Endodermal cell (in vitro differentiated cells): ENCODE results near the gene NYNRIN. TPM values are rescaled to one million over a fixed set of nuclear protein-coding genes. Genes with fewer than 3 reads are reported as not detected.

Experiments
- DNase-seq: peaks from one replicate; pipeline ENCODE4 v3.0.0-alpha.2; 2017
- H3K27ac ChIP-seq: 2 replicates; pipeline ENCODE4 v1.5.1; 2013; ENCODE audit warnings: mild to moderate bottlenecking, low read depth, low read length, moderate library complexity
- H3K27me3 ChIP-seq: 2 replicates; pipeline ENCODE4 v1.6.1; 2013; ENCODE audit warnings: mild to moderate bottlenecking, low read length, moderate library complexity; ENCODE audit not compliant: insufficient read depth, control insufficient read depth, poor library complexity, severe bottlenecking
- H3K36me3 ChIP-seq: 2 replicates; pipeline ENCODE4 v1.7.0; 2013; ENCODE audit warnings: mild to moderate bottlenecking, low read length, moderate library complexity; ENCODE audit not compliant: control insufficient read depth, insufficient read depth
- H3K4me1 ChIP-seq: one replicate; pipeline ENCODE4 v1.7.0; 2013; ENCODE audit warnings: low read length; ENCODE audit not compliant: control insufficient read depth, insufficient read depth
- H3K4me3 ChIP-seq: 2 replicates; pipeline ENCODE4 v1.5.1; 2013; ENCODE audit warnings: mild to moderate bottlenecking, low read length, moderate library complexity
- H3K9ac ChIP-seq: 2 replicates; pipeline ENCODE4 v1.6.1; 2013; ENCODE audit warnings: mild to moderate bottlenecking, low read length, moderate library complexity; ENCODE audit not compliant: poor library complexity, severe bottlenecking; ENCODE audit errors: extremely low read depth
- H3K9me3 ChIP-seq: 2 replicates; pipeline ENCODE4 v1.6.1; 2013; ENCODE audit warnings: mild to moderate bottlenecking, low read length, moderate library complexity; ENCODE audit not compliant: control insufficient read depth
- H3K27ac Mint-ChIP-seq: 2 replicates; pipeline ENCODE4 v1.8.0; 2020; ENCODE audit warnings: mixed read lengths
- H3K27me3 Mint-ChIP-seq: 2 replicates; pipeline ENCODE4 v1.8.0; 2021; ENCODE audit warnings: mild to moderate bottlenecking, mixed read lengths; ENCODE audit not compliant: insufficient read depth
- H3K36me3 Mint-ChIP-seq: 2 replicates; pipeline ENCODE4 v1.8.0; 2020; ENCODE audit warnings: low read depth, mixed read lengths
- H3K4me1 Mint-ChIP-seq: 2 replicates; pipeline ENCODE4 v1.8.0; 2020; ENCODE audit warnings: mixed read lengths
- H3K4me3 Mint-ChIP-seq: 2 replicates; pipeline ENCODE4 v1.8.0; 2020; ENCODE audit warnings: mild to moderate bottlenecking, moderate library complexity, mixed read lengths
- H3K9me3 Mint-ChIP-seq: 2 replicates; pipeline ENCODE4 v1.8.0; 2020; ENCODE audit warnings: mild to moderate bottlenecking, mixed read lengths
- WGBS, 2 experiments: methylation state at CpG; one replicate each; pipeline versions ENCODE4 v1.1.5 to v1.1.7; 2013; ENCODE audit warnings: missing lambda C conversion rate in 2 of 2, mixed read lengths in 1 of 2; ENCODE audit not compliant: insufficient coverage in 1 of 2, insufficient read length in 1 of 2; 5-methylcytosine and 5-hydroxymethylcytosine counted together
- total RNA-seq, 2 donors: library from RNA; stranded (reverse); fragmentation: NEBNext Ultra II Directional in 1 of 2; extraction: Animal tissue kit (Norgen Biotek cat#: 25700) in 1 of 2; gene quantifications; 2 replicates in 1 of 2; 3 replicates in 1 of 2; pipeline ENCODE4 v1.2.1, GENCODE V29; 2021
- TF ChIP-seq, protein P1 (sequence below): fragments of 200-600 bp; sonication (generic); conservative IDR thresholded peaks from 2 replicates; pipeline ENCODE4 v1.5.0; 2021; ENCODE audit warnings: antibody characterized with exemption, mild to moderate bottlenecking

Gene NYNRIN
- total RNA-seq, 2 donors from 2014 or later: 19.5 to 19.7 TPM

DNA sequence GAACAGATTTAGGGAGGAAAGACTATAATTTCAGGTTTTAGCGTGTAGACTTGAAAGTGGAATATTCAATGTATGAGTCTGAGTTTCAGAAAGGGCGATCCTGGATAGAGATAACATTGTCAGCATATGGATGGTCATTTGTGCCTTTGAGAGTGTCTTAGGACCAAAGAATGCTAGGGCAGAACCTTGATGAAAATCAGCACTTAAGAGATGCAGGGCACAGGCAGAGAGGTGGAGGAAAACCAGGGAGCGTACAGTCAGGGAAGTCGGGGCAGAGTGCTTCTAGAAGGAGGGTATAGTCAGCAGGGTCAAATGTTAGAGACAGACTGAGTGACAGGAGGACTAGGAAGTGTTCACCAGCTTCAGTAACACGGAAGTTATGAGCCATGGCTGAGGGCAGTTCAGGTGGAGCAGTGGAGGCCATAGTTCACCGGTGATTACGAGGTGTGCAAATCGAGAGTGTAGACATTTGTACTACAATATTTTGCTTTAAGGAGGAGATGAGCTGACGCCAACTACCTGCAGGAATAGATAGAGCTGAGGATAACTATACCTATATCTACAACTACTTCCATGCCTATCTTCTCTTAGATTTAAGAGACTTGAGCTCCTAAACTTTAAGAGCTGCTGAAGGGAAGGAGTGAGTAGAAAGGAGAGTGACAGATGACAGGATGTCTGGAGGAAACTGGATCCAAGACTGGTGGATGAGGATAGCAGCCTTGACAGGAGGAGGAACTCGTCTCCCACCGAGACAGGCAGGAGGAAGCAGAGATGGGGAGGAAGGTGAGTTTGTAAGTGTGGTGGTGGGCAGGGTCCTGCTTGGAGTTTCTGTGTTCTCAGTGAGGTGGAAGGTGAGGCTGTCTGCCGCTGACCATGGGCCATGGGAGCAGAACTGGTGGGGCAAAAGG lies 24.1 kb downstream of the NYNRIN start:
- Histone ChIP-seq H3K27me3 (peaks cover 37% of the 10 kb centered on the region), H3K27ac (no peak overlapping the region), H3K4me1 (no peaks in the 10 kb centered on the region), H3K9me3 (no peaks in the 10 kb centered on the region), H3K9ac (no peak overlapping the region), H3K4me3 (no peak overlapping the region), H3K36me3 (no peaks in the 10 kb centered on the region)
- H3K4me3 Mint-ChIP-seq: no peak overlapping the region
- H3K9me3 Mint-ChIP-seq: no peaks in the 10 kb centered on the region
- TF ChIP-seq, protein P1, sequence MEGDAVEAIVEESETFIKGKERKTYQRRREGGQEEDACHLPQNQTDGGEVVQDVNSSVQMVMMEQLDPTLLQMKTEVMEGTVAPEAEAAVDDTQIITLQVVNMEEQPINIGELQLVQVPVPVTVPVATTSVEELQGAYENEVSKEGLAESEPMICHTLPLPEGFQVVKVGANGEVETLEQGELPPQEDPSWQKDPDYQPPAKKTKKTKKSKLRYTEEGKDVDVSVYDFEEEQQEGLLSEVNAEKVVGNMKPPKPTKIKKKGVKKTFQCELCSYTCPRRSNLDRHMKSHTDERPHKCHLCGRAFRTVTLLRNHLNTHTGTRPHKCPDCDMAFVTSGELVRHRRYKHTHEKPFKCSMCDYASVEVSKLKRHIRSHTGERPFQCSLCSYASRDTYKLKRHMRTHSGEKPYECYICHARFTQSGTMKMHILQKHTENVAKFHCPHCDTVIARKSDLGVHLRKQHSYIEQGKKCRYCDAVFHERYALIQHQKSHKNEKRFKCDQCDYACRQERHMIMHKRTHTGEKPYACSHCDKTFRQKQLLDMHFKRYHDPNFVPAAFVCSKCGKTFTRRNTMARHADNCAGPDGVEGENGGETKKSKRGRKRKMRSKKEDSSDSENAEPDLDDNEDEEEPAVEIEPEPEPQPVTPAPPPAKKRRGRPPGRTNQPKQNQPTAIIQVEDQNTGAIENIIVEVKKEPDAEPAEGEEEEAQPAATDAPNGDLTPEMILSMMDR: no peak
- H3K27ac Mint-ChIP-seq: no peak overlapping the region
- H3K36me3 Mint-ChIP-seq: no peaks in the 10 kb centered on the region
- no peak for DNase-seq
- WGBS, 2 experiments: 84 to 85% methylated on average over 11 to 12 of the region's 12 CpGs
- peaks cover 8% of the 10 kb centered on the region for H3K4me1 Mint-ChIP-seq
- H3K27me3 Mint-ChIP-seq: peaks cover 16% of the 10 kb centered on the region

DNA sequence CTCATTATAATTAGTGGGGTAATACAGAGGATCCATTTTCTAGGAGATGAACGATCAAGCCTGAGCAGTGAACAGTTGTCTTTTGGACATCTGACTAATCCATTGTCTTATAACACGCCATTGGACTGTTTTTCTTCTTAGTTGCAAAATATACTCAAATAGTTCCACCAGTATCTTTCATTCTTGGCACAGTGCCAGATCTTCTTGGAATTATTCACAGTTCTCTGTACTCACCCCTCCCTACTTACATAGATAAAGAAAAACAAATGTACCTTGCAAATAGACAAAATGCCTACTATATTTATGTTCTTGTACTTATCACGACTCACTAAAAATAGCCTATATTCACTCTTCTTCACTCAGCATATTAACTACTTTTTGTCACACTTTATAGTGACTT lies 26.9 kb downstream of the NYNRIN start:
- TF ChIP-seq, protein P1: no peak
- Mint-ChIP-seq H3K27me3 (peaks cover 6% of the 10 kb centered on the region), H3K27ac (no peak overlapping the region), H3K9me3 (no peaks in the 10 kb centered on the region), H3K4me1 (peaks cover 14% of the 10 kb centered on the region), H3K36me3 (no peaks in the 10 kb centered on the region), H3K4me3 (no peak overlapping the region)
- Histone ChIP-seq H3K4me3 (no peak overlapping the region), H3K9ac (no peak overlapping the region), H3K27ac (no peak overlapping the region), H3K4me1 (no peaks in the 10 kb centered on the region), H3K27me3 (peaks cover 14% of the 10 kb centered on the region), H3K36me3 (no peaks in the 10 kb centered on the region), H3K9me3 (no peaks in the 10 kb centered on the region)
- DNase-seq: no peak
- 83 to 90% methylated on average over 3 of the region's 3 CpGs for WGBS, 2 experiments

DNA sequence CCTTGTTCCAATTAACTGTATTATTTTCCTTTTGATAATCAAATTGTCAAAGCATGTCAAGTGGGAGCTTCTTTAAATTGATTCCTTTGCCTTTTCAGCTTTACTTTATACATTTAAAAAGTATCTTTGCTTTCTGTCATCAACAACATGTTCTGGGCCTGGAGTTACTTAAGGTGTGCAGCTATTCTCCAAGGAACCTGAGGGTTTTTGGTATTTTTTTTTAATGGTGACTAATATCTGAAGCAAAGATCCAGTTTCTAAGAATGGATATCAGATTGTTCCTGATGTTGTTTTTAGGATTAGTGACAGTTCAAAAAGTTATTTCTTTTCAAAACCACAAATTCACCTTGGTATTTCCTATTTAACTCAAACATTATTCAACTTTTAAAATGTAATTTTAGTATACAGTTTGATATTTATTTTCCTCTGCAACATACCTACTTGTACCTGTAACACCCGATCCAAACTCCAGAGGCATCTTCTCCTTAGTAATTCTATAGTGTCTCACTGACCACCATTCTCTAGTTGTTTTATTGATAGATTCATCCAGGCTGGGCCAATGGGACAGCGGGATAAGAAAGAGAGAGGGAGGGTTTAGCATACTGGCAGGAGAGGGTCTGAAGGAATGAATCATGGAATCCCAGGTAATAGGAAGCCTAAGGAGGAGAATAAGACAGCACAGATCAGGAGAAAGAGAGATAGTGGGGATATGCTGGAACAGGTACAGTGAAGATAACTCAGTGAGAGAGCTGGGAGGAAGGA lies 27.5 kb downstream of the NYNRIN start:
- H3K4me1 ChIP-seq: no peaks in the 10 kb centered on the region
- H3K36me3 ChIP-seq: no peaks in the 10 kb centered on the region
- Mint-ChIP-seq H3K9me3 (no peaks in the 10 kb centered on the region), H3K27me3 (peaks cover 6% of the 10 kb centered on the region), H3K4me1 (peaks cover 19% of the 10 kb centered on the region), H3K36me3 (peaks cover under 1% of the 10 kb centered on the region), H3K4me3 (no peak overlapping the region), H3K27ac (peak overlapping the region; percentile 69)
- no peak for DNase-seq
- H3K4me3 ChIP-seq: no peak overlapping the region
- no peaks in the 10 kb centered on the region for H3K9me3 ChIP-seq
- 84% methylated on average over 2 of the region's 2 CpGs; no CpG with 5 or more reads in 1 of the 2 experiments for WGBS, 2 experiments
- H3K27ac ChIP-seq: no peak overlapping the region
- H3K27me3 ChIP-seq: peaks cover 14% of the 10 kb centered on the region
- TF ChIP-seq, protein P1: no peak
- H3K9ac ChIP-seq: no peak overlapping the region
